RKO (cell line): ENCODE measurements around the gene ABTB2.
A peak's percentile ranks its signal among the peaks of the same experiment; 100 is the strongest.
"Not testable (repeated sequence)": the region's sequence is repeated elsewhere in the genome, so short reads cannot be mapped to it uniquely, and the experiment has no call there.

Experiments
- DNase-seq: peaks from one replicate; pipeline ENCODE4 v3.0.0-alpha.2; 2016; ENCODE audit warnings: low spot score

The ABTB2 gene

GRCh38 chr11:34238533-34238932, 119.3 kb downstream of the ABTB2 start:
- no peak for DNase-seq

- DNase-seq: no peak
These were observed 121.2 kb downstream of the ABTB2 start for GRCh38 chr11:34236572-34236971.

GRCh38 chr11:34235591-34236071, 122.2 kb downstream of the ABTB2 start:
- no peak for DNase-seq

DNA sequence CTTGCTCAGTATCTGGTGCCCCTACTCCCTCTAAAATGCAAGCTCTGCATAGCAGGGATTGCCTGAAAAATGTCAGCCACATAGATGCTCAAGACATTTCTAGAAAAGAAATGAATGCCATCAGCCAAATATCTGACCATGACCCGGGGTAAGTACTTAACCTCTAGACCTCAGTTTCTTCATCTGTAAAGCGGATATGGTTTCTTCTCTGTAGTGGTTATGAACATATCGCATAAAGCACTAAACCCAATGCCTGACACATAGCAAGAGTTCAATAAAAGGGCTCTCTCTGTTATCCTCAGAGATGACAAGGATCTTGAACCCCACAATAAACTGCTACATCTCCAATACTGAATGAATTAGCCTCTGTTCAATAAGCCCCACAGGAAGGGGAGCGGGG, 122.6 kb downstream of the ABTB2 start:
- DNase-seq: no peak

- peak; percentile 75 for DNase-seq
These were observed 123.6 kb downstream of the ABTB2 start for GRCh38 chr11:34234086-34234740.

- no peak for DNase-seq
These were observed 124.6 kb downstream of the ABTB2 start for GRCh38 chr11:34233215-34233614.

DNA sequence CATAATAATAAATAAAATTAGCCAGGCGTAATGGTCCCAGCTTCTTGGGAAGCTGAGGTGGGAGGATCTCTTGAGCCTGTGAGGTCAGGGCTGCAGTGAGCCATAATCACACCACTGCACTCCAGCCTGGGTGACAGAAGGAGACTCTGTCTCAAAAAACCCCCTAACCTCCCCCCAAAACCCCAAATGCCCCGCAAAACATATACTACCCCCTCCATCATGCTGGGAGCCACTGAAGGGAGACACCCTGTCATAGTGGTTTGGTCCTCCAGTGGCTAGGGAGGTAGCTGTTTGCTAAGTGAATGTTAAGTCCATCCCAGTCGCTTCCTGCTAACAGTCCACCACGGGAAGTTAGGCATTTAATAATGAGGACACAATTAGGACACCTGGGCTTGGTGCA, 125.0 kb downstream of the ABTB2 start:
- DNase-seq: no peak

- DNase-seq: no peak
These were observed 131.6 kb downstream of the ABTB2 start for GRCh38 chr11:34226210-34226609.

- no peak for DNase-seq
These were observed 132.7 kb downstream of the ABTB2 start for GRCh38 chr11:34225091-34225490.

DNA sequence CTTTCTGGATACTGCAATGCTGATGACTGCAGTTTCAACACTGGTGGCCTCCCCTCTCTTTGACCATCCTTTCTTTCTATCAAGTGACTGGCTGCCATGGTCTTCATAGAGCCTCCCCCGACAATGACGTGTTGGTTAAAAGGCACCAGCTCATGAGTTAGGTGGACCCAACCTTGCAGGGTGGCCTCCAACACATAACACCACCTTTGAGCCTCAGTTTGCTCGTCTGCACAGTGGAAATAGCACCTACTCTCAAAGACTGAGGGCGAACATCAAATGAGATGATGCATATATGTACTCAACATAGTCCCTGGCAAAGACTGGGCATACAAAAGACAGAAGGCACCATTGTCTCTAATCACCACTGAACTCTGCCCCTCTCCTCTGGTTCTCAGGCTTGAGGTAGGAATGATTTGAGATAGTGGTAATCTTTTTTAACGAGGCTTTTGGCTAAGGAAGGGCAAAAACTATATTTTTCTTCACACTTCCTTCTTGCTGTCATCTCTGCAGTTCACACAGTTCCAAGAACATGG, 133.3 kb downstream of the ABTB2 start:
- no peak for DNase-seq

DNA sequence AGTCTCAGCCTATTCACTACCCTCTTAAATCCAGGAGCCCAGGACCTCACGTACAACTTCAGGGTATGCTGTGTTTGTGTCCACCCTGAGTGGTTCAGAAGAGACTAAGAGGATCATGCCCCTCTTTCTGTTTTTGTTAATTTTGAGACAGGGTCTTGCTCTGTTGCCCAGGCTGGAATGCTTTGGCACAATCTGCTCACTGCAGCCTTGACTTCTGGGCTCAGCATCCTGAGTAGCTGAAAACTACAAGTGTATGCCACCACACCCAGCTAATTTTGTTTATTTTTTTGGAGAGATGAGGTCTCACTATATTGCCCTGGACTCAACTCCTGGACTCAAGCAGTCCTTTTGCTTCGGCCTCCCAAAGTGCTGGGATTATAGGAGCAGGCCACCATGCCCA, 133.9 kb downstream of the ABTB2 start:
- DNase-seq: no peak

DNA sequence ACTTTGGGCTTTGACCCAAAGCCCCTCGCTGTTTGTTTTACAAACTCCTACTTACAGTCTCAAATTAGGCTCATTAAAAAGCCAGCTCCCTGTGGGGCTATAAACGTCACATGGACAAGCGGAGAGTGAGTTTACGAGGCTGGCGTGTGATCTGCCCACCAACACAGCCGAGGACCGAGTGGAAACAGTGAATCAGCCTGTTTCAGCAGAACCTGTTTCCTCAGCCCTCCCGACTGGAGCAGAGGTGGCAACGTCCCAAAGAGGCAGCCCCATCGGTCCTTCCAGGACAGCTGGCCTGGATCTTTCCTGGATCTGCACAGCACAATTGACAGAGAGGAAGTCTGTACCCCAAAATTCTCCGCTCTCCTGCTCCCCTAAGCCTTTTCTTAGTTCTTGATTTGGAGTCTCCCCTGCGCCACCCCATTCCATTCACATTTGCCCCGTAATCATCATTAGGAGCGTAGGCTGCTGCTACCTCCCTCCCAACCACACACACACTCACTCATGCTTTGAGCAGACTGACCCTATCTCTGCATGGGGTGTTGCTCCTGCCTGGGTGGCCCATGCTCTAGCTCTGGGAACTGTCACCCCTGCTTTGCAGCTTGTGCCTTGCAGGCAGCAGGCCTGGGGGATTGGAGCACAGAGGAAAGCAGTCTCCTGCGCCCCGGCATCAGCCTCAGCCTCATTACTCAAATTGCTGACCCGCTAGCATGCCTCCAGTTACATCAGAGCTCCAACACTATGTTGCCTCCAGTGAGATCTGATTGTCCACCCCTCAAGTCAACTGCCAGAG, 134.6 kb downstream of the ABTB2 start:
- no peak for DNase-seq

- DNase-seq: no peak
These were observed 135.8 kb downstream of the ABTB2 start for GRCh38 chr11:34222030-34222429.

- no peak for DNase-seq
These were observed 137.9 kb downstream of the ABTB2 start for GRCh38 chr11:34219941-34220370.

GRCh38 chr11:34219279-34219678, 138.5 kb downstream of the ABTB2 start:
- DNase-seq: no peak

DNA sequence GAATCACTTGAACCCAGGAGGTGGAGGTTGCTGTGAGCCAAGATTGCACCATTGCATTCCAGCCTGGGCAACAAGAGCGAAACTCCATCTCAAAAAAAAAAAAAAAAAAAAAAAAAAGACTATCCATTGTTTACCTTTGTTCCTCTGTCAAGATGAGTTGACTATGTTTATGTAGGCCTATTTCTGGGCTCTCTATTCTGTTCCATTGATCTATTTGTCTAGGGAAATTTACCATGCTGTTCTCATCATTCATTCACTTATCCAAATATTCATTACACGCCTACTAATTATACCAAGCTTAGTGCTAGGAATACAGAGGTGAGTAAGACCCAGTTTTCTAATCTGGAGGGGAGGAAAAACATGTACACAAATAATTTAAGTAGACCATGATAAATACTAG, 139.1 kb downstream of the ABTB2 start:
- DNase-seq: not testable (repeated sequence)

DNA sequence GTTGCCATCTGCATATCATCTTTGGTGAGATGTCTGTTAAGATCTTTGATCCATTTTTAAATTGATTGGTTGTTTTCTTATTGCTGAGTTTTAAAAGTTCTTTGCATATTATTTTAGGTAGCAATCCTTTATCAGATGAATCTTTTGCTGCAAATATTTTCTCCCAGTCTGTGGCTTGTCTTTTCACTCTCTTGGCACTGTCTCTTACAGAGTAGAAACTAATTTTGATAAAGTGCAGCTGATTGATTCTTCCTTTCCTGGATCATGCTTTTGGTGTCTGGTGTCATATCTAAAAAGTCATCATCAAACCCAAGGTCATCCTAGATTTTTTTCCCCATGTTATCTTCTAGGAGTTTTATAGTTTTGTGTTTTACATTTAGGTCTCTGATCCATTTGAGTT, 139.7 kb downstream of the ABTB2 start:
- DNase-seq: no peak

DNA sequence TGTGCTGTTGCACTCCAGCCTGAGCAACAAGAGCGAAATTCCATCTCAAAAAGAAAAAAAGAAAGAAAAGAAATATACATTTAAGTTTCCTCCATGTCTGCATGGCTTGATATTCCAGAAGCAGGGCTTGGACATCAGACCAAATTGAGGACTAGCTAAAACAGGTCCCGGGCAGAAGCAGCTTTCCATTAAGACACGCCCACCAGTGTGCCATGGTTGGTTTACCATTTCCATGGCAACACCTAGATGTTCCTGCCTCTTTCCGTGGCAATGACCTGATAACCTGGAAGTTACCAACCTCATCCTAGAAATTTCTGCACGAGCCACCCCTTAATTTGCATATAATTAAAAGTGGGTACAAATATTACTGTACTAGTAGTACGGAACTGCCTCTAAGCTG, 141.1 kb downstream of the ABTB2 start:
- DNase-seq: no peak

DNA sequence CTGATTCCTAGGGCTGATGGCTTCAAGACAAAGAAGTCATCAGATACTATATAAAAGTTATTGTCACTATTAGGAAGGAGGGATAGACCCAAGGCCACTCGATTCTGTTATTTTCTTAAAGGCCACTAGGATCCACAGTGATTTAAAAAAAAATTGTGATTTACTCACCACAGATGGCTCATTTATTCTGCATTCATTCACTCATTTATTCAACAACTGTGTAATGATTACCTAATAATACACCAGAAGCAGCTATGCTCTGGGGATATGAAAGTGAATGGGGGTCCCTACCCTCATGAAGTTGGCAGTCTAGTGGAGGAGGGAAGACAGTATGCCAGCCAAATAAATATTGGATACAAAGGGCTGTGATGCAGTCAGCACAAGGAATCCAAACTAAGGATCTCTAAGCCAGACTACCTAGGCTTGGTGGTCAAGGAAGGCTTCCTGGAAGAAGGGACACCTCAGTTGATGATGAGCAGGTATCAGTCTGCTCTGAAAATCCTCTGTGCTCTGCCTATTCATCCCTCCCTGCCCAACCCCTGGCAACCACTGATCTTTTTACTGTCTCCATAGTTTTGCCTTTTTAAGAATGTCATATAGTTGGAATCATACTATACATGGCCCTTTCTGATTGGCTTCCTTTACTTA, 141.9 kb downstream of the ABTB2 start:
- no peak for DNase-seq

DNA sequence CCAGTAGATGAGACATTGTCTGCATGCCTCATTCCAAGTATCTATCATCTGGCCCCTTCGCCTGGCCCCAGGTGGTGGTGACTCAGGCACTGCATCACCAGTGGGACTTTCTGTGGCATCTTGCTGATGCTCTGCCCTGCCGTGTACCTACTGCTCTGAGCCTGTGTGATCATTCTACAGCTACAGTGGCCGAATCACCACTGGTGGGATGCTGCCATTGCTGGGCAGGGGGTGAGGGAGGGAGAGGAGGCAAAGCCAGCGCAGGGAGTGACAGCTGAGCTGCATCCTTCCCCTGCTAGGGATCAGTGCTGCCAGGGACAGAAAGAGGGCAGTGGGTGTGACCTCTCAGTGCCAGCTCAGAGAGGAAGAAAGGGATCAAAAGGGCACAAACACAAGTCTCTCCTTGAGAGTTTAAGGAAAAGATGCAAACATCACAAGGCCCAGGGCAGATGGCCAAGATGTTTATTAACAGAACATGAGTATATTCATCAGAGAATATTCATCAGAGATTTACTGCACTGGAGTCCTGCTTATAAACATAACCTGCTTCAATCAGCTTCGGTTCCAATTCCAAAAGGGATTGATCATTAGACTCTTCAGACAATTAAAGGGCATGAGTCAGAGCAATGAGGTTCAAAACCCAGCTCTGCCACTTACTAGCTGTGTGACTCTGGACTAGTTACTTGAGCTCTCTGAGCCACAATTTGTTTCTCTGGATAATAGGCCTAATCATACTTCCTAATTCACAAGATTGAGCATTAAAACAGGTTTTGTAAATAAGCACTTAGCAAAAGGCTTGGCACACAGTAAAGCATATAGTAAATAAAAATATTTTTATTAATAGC, 142.6 kb downstream of the ABTB2 start:
- DNase-seq: peak; percentile 74

DNA sequence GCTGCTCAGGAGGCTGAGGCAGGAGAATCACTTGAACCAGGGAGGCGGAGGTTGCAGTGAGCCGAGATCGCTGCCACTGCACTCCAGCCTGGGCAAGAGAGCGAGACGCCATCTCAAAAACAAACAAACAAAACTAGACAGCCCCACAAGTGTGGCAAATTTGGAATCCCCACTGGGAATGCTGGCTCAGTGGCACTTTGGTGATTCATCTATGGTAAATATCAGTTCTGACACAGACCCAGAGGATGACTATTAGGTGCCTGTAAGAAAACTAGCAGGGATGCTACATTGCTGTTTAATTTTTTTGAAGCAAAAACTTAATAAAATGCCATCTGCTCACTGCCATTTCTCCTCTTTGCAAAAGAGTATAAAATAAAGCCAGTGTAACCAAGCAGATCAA, 144.4 kb downstream of the ABTB2 start:
- DNase-seq: no peak

- no peak for DNase-seq
These were observed 145.2 kb downstream of the ABTB2 start for GRCh38 chr11:34212566-34212965.
